Measurements from ENCODE around the gene NBR1.
A peak's percentile ranks its signal among the peaks of the same experiment; 100 is the strongest.
"Not testable (repeated sequence)": the region's sequence is repeated elsewhere in the genome, so short reads cannot be mapped to it uniquely, and the experiment has no call there.

The NBR1 gene

DNA sequence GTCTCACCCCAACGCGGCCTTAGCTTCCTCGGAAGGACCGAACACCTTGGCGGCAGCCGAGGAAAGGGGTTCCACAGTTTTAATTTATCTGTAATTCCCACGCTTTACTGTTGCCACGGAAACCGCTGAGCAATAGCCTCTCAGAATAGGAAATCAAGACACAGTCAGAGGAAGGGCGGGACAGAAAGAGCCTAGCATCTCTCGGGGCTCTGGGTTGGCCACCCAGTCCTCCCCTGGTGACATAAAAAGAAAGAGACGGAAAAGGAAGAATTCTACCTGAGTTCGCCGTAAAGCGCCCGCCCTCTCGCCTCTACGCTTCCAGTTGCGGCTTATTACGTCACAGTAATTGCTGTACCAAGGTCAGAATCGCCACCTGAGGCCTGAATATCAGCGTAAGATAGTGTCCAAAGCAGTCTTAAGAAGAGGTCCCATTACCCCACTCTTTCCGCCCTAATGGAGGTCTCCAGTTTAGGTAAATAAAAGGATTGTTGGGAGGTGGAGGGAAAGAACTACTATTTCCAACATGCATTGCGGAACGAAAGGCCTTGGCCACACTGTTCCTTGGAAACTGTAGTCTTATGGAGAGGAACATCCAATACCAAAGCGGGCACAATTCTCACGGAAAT is 761 bp upstream of the NBR1 start:
- DNase-seq (ENCODE audit: low read depth), result peak; percentile 90
- TF ChIP-seq, protein P1, sequence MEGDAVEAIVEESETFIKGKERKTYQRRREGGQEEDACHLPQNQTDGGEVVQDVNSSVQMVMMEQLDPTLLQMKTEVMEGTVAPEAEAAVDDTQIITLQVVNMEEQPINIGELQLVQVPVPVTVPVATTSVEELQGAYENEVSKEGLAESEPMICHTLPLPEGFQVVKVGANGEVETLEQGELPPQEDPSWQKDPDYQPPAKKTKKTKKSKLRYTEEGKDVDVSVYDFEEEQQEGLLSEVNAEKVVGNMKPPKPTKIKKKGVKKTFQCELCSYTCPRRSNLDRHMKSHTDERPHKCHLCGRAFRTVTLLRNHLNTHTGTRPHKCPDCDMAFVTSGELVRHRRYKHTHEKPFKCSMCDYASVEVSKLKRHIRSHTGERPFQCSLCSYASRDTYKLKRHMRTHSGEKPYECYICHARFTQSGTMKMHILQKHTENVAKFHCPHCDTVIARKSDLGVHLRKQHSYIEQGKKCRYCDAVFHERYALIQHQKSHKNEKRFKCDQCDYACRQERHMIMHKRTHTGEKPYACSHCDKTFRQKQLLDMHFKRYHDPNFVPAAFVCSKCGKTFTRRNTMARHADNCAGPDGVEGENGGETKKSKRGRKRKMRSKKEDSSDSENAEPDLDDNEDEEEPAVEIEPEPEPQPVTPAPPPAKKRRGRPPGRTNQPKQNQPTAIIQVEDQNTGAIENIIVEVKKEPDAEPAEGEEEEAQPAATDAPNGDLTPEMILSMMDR (conservative IDR thresholded peaks at IDR 0.05; ENCODE audit: low read depth, low read length), result no peak
- peak overlapping the region; percentile 94 for H3K4me3 ChIP-seq (ENCODE audit: low read length)

DNA sequence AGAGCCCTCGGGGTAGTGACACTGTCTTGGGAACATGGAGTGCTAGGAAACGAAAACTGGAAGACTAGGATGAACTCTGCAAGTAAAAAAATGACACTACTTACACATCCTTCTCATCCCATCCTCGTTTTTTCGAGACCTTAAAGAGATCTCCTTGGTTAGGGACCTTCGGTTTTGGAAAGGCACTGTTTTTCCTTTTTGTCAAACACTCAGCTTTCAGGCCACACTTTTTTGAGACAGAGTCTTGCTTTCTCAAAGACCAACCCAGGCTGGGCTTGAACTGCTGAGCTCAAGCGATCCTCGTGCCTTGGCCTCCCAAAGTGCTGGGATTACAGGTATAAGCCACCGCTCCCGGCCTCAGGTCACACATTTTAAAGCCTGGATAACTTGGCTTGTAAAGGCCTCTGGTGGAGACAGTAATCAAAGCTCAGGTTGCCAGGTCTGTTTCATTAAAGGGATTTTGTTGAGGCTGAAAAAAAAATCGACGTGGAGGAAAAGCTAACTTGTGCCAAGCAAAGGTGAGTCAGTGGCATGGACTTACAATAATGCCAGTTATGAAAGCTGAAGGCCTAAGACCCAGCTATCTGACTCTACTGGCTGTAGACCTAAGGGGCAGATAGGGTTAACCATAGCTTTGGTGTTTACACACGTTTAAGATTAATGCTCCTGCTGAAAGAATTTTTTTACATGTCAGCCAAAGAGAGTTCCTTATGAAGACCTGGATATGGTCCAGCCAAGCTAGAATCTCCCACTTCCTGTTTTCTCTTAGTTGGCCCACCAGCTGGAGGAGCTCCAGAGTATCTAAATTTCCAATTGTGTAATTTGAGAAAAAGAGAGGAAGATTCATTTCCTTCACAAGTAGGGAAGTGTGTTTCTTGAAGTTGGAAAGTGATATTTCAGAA is 823 bp downstream of the NBR1 start:
- H3K4me3 ChIP-seq (ENCODE audit: low read length), result peak overlapping the region; percentile 94
- peak; percentile 98 for DNase-seq (ENCODE audit: low read depth)

DNA sequence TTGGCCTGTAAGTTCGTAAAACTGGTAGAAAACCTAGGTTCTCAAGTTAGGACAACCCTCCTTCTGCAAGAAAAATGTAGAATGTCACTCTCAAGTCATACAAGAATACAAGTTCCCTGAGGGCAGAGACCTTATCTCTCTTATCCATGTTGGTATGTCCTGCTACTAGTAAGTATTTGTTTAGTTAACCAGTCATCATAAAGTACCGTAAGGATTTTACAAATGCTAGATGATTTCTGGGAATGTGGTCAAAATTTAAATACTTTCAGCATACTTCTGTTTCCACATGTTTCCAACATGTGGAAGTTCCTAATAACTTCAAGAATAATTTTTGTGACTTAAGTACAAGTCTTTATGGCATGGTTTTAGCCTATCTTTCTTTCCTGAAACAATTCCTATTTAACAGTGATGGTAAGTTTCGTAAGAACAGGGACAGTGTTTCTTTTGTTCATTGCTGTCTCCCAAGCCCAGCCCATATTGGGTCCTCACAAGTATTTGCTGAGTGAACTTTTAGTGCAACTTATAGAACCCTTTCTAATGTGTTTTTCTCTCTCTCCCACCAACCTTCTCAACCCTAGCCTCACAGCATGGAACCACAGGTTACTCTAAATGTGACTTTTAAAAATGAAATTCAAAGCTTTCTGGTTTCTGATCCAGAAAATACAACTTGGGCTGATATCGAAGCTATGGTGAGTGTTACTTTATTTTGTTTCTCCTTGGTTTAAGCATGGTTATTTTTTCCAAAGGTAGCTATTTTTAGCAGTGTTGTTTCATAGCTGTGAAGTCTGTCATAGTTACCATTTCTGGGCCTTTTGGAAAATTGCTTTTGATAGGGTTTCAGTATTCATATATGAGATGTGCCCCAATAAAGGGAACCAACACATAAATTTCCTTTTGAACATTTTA is 4.5 kb downstream of the NBR1 start:
- H3K4me3 ChIP-seq (ENCODE audit: low read length), result no peak overlapping the region
- DNase-seq (ENCODE audit: low read depth), result no peak
- TF ChIP-seq, protein P1 (conservative IDR thresholded peaks at IDR 0.05; ENCODE audit: low read depth, low read length), result no peak

More for the DNA sequence above, 823 bp downstream of the NBR1 start:
- TF ChIP-seq, protein P1 (conservative IDR thresholded peaks at IDR 0.05; ENCODE audit: low read depth, low read length), result peak; percentile 48

DNA sequence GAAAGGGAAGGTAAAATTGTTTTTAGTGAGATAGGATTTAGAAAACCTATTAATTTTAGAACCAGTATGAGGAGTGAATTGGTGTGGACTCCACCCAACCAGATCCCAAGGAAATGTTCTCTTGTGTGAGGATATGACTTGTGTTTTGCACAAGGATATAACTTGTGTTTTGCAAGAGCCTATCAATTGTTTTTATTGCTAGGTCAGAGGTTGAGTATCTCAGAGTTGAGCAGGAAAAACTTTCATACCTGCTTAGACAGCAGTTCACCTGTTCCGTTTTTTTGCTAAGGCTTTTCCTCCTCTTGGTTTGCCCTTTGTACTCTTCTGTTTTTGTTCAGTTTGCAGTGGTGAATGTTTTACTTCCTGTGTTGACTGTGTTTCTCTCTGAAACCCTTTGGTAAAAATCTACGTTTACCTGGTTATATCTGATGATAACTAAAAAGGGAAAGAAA is 5.1 kb downstream of the NBR1 start:
- H3K4me3 ChIP-seq (ENCODE audit: low read length), result no peak overlapping the region
- DNase-seq (ENCODE audit: low read depth), result no peak
- TF ChIP-seq, protein P1 (conservative IDR thresholded peaks at IDR 0.05; ENCODE audit: low read depth, low read length), result no peak

DNA sequence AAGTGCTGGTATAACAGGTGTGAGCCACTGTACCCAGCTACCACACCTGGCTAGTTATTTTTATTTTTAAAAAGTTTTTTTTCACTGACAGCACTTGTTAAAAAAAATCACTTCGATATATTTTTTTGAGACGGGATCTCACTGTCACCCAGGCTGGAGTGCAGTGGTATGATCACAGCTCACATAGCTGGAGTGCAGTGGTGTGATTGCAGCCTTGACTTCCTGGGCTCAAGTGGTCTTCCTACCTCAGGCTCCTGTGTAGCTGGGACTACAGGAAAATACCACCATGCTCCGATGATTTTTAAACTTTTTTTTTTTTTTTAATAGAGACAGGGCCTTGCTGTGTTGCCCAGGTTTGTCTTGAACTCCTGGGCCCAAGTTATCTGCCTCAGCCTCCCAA is 12.9 kb downstream of the NBR1 start:
- H3K4me3 ChIP-seq (ENCODE audit: low read length), result no peak overlapping the region
- DNase-seq (ENCODE audit: low read depth), result no peak
- TF ChIP-seq, protein P1 (conservative IDR thresholded peaks at IDR 0.05; ENCODE audit: low read depth, low read length), result no peak

DNA sequence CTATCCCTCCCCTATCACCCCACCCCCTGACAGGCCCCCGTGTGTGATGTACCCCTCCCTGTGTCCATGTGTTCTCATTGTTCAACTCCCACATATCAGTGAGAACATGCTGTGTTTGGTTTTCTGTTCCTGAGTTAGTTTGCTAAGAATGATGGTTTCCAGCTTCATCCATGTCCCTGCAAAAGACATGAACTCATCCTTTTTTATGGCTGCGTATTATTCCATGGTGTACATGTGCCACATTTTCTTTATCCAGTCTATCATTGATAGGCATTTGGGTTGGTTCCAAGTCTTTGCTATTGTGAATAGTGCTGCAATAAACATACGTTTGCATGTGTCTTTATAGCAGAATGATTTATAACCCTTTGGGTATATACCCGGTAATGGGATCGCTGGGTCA is 15.6 kb downstream of the NBR1 start:
- not testable (repeated sequence) for H3K4me3 ChIP-seq (ENCODE audit: low read length); DNase-seq (ENCODE audit: low read depth)

DNA sequence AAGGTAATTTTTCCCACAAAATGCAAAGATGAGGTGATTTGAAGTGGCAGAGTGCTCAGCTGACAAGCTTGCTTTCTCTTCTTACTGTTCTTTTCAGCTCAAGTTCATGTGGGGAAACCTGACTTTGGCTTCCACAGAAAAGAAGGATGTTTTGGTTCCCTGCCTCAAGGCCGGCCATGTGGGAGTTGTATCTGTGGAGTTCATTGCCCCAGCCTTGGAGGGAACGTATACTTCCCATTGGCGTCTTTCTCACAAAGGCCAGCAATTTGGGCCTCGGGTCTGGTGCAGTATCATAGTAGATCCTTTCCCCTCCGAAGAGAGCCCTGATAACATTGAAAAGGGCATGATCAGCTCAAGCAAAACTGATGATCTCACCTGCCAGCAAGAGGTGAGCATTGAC is 22.2 kb downstream of the NBR1 start:
- TF ChIP-seq, protein P1 (conservative IDR thresholded peaks at IDR 0.05; ENCODE audit: low read depth, low read length), result no peak
- DNase-seq (ENCODE audit: low read depth), result no peak
- H3K4me3 ChIP-seq (ENCODE audit: low read length), result no peak overlapping the region

All from retinal pigment epithelial cell (primary cell).